Neural cell (in vitro differentiated cells): ENCODE data around the gene NADK2. TPM values are rescaled to one million over a fixed set of nuclear protein-coding genes. Genes with fewer than 3 reads are reported as not detected.

Experiments
- H2AFZ ChIP-seq: fragments of 200-600, 300-800 bp; sonication (generic), shearing (Covaris generic); 2 replicates; pipeline ENCODE4 v1.6.0; 2014; ENCODE audit warnings: low read depth, mild to moderate bottlenecking, antibody characterized with exemption, low read length, moderate library complexity
- H3F3A ChIP-seq: fragments of 200-600 bp; shearing (Covaris generic); 2 replicates; pipeline ENCODE4 v1.6.1; 2016; ENCODE audit warnings: mild to moderate bottlenecking, moderate library complexity, mixed read lengths, antibody characterized with exemption, low read length; ENCODE audit not compliant: insufficient read depth, poor library complexity, severe bottlenecking
- H3K27ac ChIP-seq: fragments of 200-600, 300-800 bp; sonication (generic), shearing (Covaris generic); 2 replicates; pipeline ENCODE4 v1.5.1; 2014; ENCODE audit warnings: mild to moderate bottlenecking, low read length, moderate library complexity
- H3K27me3 ChIP-seq: fragments of 300-800, 200-600 bp; sonication (generic), shearing (Covaris generic); 2 replicates; pipeline ENCODE4 v1.6.0; 2014; ENCODE audit warnings: mild to moderate bottlenecking, low read depth, low read length, moderate library complexity; ENCODE audit not compliant: insufficient read depth
- H3K36me3 ChIP-seq: fragments of 300-800, 200-600 bp; sonication (generic), shearing (Covaris generic); 2 replicates; pipeline ENCODE4 v1.5.1; 2014; ENCODE audit warnings: mild to moderate bottlenecking, antibody characterized with exemption, low read length, moderate library complexity; ENCODE audit not compliant: insufficient read depth
- H3K4me2 ChIP-seq: fragments of 300-800, 200-600 bp; sonication (generic), shearing (Covaris generic); 2 replicates; pipeline ENCODE4 v1.6.0; 2014; ENCODE audit warnings: mild to moderate bottlenecking, low read length
- H3K4me3 ChIP-seq: fragments of 300-800, 200-600 bp; sonication (generic), shearing (Covaris generic); 2 replicates; pipeline ENCODE4 v1.5.1; 2014; ENCODE audit warnings: mild to moderate bottlenecking, low read length, moderate library complexity
- H3K79me2 ChIP-seq: fragments of 200-600 bp; shearing (Covaris generic); replicated peaks from 2 replicates; pipeline ENCODE4 v1.6.0; 2014; ENCODE audit warnings: mild to moderate bottlenecking, low read length, moderate library complexity; ENCODE audit not compliant: insufficient read depth
- H3K9ac ChIP-seq: fragments of 300-800, 200-600 bp; sonication (generic), shearing (Covaris generic); 2 replicates; pipeline ENCODE4 v1.6.1; 2016; ENCODE audit warnings: mild to moderate bottlenecking, low read length, mixed read lengths
- H3K9me2 ChIP-seq: fragments of 200-600 bp; shearing (Covaris generic); 2 replicates; pipeline ENCODE4 v1.6.1; 2016; ENCODE audit warnings: mild to moderate bottlenecking, low read length, mixed read lengths; ENCODE audit not compliant: insufficient read depth
- H3K9me3 ChIP-seq: fragments of 200-600, 300-800 bp; sonication (generic), shearing (Covaris generic); 2 replicates; pipeline ENCODE4 v1.6.1; 2016; ENCODE audit warnings: mild to moderate bottlenecking, mixed run types, low read length, moderate library complexity, mixed read lengths
- H4K20me1 ChIP-seq: fragments of 200-600 bp; shearing (Covaris generic); 2 replicates; pipeline ENCODE4 v1.6.1; 2016; ENCODE audit warnings: mild to moderate bottlenecking, mixed run types; ENCODE audit not compliant: insufficient read depth
- EP300 ChIP-seq: fragments of 450-650 bp; conservative IDR thresholded peaks from 2 replicates; pipeline ENCODE4 v1.6.1; 2014; ENCODE audit warnings: antibody characterized with exemption, mild to moderate bottlenecking, moderate library complexity; ENCODE audit not compliant: poor library complexity, severe bottlenecking
- EZH2 ChIP-seq: fragments of 200-600, 300-800 bp; shearing (Covaris generic), sonication (generic); IDR thresholded peaks from 2 replicates; pipeline ENCODE4 v1.6.1; 2014; ENCODE audit warnings: antibody characterized with exemption, low read length, borderline replicate concordance, mild to moderate bottlenecking; ENCODE audit not compliant: insufficient read depth, poor library complexity, severe bottlenecking
- MXI1 ChIP-seq: fragments of 450-650 bp; conservative IDR thresholded peaks from 2 replicates; pipeline ENCODE4 v1.6.1; 2014; ENCODE audit warnings: antibody characterized with exemption, mild to moderate bottlenecking; ENCODE audit not compliant: poor library complexity, severe bottlenecking
- POLR2AphosphoS5 ChIP-seq: IDR thresholded peaks from 2 replicates; pipeline ENCODE4 v1.6.1; 2012
- RAD21 ChIP-seq: fragments of 450-650 bp; conservative IDR thresholded peaks from 2 replicates; pipeline ENCODE4 v1.6.1; 2014; ENCODE audit warnings: antibody characterized with exemption, mild to moderate bottlenecking, moderate library complexity
- SMC3 ChIP-seq: fragments of 450-650 bp; conservative IDR thresholded peaks from 2 replicates; pipeline ENCODE4 v1.6.1; 2014; ENCODE audit warnings: antibody characterized with exemption, mild to moderate bottlenecking, moderate library complexity; ENCODE audit not compliant: poor library complexity
- TAF1 ChIP-seq: IDR thresholded peaks from 2 replicates; pipeline ENCODE4 v1.6.1; 2012; ENCODE audit warnings: low read depth
- polyA plus RNA-seq: library from polyadenylated mRNA; depleted of rRNA; stranded (reverse); fragments of >200 nt; gene quantifications from 2 replicates; pipeline ENCODE4 v1.2.3, GENCODE V29; 2014
- TF ChIP-seq, protein P1 (sequence below): fragments of 450-650 bp; IDR thresholded peaks from 2 replicates; pipeline ENCODE4 v1.5.1; 2014; ENCODE audit warnings: antibody characterized with exemption, mild to moderate bottlenecking, moderate library complexity; ENCODE audit not compliant: poor library complexity, severe bottlenecking
- TF ChIP-seq, protein P2 (sequence below): IDR thresholded peaks from 2 replicates; pipeline ENCODE4 v1.6.1; 2012; ENCODE audit warnings: borderline replicate concordance

NADK2 gene
- polyA plus RNA-seq, 1 donor from 2014 or later, result 66.8 TPM

DNA sequence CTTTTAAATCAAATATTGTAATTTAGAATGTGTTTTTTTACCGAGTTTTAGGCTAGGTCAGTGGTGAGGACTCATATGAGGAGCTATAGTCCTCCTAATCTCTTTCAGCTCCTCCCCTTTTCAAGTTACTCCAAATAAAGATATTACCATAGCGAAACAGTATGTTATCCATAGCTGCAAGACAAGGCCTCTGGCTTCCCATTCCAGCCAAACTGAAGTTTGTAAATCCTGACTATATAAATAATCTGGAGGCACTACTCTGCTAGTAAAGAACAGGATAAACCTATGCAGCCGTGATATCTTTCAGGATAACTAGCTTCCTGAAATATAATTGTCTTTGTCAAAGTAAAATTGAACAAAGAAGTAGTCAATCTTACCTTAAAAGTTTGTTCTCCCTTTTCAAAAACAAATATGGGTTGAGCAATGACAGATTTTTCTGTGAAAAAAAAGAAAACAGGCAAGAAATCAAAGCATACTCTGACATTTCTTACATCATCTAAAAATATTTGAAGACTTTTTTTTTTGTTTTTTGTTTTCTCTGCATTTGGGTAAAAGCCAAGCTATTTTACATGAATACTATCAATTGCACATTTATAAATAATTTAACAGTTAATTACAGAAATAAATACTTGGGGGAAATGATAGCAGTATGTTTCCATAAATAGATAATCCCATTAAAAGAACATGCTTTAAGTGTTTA lies 29.3 kb upstream of the NADK2 start:
- Histone ChIP-seq H3K27ac (no peak overlapping the region), H3K4me2 (no peak overlapping the region), H3F3A (no peaks in the 10 kb centered on the region), H3K9me3 (no peaks in the 10 kb centered on the region), H3K36me3 (no peaks in the 10 kb centered on the region), H3K9ac (no peak overlapping the region), H2AFZ (no peak overlapping the region), H3K79me2 (no peaks in the 10 kb centered on the region), H3K27me3 (no peaks in the 10 kb centered on the region), H3K4me3 (no peak overlapping the region), H3K9me2 (no peaks in the 10 kb centered on the region), H4K20me1 (no peaks in the 10 kb centered on the region)
- TF ChIP-seq, protein P1, sequence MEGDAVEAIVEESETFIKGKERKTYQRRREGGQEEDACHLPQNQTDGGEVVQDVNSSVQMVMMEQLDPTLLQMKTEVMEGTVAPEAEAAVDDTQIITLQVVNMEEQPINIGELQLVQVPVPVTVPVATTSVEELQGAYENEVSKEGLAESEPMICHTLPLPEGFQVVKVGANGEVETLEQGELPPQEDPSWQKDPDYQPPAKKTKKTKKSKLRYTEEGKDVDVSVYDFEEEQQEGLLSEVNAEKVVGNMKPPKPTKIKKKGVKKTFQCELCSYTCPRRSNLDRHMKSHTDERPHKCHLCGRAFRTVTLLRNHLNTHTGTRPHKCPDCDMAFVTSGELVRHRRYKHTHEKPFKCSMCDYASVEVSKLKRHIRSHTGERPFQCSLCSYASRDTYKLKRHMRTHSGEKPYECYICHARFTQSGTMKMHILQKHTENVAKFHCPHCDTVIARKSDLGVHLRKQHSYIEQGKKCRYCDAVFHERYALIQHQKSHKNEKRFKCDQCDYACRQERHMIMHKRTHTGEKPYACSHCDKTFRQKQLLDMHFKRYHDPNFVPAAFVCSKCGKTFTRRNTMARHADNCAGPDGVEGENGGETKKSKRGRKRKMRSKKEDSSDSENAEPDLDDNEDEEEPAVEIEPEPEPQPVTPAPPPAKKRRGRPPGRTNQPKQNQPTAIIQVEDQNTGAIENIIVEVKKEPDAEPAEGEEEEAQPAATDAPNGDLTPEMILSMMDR, result no peak
- no peak for TF ChIP-seq MXI1
- TF ChIP-seq POLR2AphosphoS5, result no peak
- no peak for TF ChIP-seq EP300
- no peak for TF ChIP-seq TAF1
- no peak for TF ChIP-seq SMC3
- no peak for TF ChIP-seq RAD21
- TF ChIP-seq, protein P2, sequence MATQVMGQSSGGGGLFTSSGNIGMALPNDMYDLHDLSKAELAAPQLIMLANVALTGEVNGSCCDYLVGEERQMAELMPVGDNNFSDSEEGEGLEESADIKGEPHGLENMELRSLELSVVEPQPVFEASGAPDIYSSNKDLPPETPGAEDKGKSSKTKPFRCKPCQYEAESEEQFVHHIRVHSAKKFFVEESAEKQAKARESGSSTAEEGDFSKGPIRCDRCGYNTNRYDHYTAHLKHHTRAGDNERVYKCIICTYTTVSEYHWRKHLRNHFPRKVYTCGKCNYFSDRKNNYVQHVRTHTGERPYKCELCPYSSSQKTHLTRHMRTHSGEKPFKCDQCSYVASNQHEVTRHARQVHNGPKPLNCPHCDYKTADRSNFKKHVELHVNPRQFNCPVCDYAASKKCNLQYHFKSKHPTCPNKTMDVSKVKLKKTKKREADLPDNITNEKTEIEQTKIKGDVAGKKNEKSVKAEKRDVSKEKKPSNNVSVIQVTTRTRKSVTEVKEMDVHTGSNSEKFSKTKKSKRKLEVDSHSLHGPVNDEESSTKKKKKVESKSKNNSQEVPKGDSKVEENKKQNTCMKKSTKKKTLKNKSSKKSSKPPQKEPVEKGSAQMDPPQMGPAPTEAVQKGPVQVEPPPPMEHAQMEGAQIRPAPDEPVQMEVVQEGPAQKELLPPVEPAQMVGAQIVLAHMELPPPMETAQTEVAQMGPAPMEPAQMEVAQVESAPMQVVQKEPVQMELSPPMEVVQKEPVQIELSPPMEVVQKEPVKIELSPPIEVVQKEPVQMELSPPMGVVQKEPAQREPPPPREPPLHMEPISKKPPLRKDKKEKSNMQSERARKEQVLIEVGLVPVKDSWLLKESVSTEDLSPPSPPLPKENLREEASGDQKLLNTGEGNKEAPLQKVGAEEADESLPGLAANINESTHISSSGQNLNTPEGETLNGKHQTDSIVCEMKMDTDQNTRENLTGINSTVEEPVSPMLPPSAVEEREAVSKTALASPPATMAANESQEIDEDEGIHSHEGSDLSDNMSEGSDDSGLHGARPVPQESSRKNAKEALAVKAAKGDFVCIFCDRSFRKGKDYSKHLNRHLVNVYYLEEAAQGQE, result no peak
- TF ChIP-seq EZH2, result no peak

DNA sequence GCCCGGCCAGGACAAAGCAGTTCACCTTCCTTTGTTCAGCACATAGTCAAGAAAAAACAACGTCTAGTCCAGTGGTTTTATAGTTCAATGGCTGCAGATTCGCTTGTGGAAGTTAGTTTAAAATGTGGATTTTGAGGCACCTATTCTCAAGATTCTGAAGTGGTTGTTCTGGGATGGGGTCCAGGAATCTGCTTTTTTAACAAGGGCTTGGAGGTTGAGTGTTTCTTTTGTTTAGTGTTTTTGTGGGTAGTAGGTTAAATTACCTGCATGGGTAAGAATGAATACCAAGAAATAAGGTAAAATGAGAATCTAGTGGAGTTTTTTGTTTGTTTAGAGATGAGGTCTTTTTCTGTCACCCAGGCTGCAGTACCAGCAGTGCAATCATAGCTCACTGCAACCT lies 28.4 kb upstream of the NADK2 start:
- no peak overlapping the region for H3K4me3 ChIP-seq
- H3K9ac ChIP-seq, result no peak overlapping the region
- H4K20me1 ChIP-seq, result no peaks in the 10 kb centered on the region
- no peaks in the 10 kb centered on the region for H3K79me2 ChIP-seq
- no peaks in the 10 kb centered on the region for H3K9me2 ChIP-seq
- no peaks in the 10 kb centered on the region for H3K9me3 ChIP-seq
- no peak overlapping the region for H3K4me2 ChIP-seq
- H2AFZ ChIP-seq, result no peak overlapping the region
- no peak overlapping the region for H3K27ac ChIP-seq
- H3F3A ChIP-seq, result no peaks in the 10 kb centered on the region
- H3K36me3 ChIP-seq, result no peaks in the 10 kb centered on the region
- TF ChIP-seq, protein P2, result no peak
- TF ChIP-seq SMC3, result no peak
- no peak for TF ChIP-seq EZH2
- TF ChIP-seq TAF1, result no peak
- TF ChIP-seq, protein P1, result no peak
- TF ChIP-seq EP300, result no peak
- no peak for TF ChIP-seq POLR2AphosphoS5
- TF ChIP-seq MXI1, result no peak
- no peak for TF ChIP-seq RAD21
- H3K27me3 ChIP-seq, result no peaks in the 10 kb centered on the region
